Activated T-cell treated with anti-CD3 and anti-CD28 coated beads for 1 hour (primary cell): Measurements from ENCODE around the gene SMIM27.
A peak's percentile ranks its signal among the peaks of the same experiment; 100 is the strongest.

Experiments used
- DNase-seq: peaks from one replicate; pipeline ENCODE4 v3.0.0-alpha.2; 2020; ENCODE audit warnings: low read depth

Gene SMIM27

DNA sequence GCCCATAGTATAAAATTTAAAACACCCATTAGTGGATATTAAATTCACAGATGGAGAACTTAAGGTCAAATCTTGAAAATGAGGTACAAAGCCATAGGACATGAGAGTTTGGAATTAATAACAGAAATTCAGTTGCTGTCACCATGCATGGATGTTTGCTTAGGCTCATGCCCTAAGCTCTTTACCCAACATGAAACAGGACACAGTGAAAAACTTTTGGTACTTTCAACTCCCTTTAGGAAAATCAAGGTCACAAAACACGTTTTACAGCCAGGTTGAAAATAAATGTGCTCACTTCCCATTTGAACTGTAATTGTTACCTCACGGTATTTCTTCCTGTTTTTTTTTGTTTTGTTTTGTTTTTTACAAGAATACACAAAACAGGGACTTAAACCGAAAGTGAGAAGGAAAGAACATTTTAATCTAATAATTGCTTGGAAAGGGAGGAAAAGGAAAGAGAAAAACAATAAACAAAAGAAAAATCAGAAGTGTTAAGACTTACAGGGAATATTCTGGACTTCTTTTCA is 6.3 kb downstream of the SMIM27 start:
- DNase-seq: no peak

DNA sequence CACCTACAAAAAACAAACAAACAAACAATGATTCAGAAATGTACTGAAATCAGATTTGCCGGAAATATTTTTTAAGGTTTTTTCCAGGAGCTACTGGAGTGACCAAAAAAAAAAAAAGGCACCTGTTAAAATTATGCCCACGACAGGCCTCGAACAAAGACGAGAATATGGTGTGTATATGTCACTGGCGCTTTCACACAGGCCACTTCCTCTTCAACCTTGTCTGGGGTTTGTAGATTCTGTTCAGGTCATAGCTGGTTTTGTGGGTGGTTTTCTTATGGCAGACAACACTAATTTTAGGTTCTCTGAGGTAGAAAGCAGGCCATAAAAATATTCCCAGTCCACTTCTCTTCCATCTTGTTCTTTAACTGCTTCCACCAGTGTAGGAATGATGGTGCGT is 13.8 kb downstream of the SMIM27 start:
- no peak for DNase-seq

DNA sequence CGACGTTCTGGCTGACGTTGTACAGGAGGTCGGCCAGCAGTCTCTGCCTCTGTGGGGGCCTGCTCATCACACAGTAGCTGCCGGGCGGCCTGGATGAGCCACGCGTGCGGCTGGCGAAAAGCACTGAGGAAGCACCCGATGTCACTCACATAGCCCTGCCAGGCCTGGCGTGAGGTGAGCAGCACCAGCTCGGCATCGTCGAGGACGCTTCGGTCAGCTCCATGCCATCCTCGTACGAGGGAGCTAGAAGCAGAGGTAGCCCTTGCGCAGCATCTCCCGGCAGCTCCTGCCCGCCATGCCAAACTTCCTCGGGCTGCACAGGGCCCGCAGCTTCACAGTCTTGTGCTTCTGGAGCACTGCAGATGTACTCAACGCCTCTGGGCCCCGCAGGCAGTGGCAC is 14.6 kb downstream of the SMIM27 start:
- no peak for DNase-seq

DNA sequence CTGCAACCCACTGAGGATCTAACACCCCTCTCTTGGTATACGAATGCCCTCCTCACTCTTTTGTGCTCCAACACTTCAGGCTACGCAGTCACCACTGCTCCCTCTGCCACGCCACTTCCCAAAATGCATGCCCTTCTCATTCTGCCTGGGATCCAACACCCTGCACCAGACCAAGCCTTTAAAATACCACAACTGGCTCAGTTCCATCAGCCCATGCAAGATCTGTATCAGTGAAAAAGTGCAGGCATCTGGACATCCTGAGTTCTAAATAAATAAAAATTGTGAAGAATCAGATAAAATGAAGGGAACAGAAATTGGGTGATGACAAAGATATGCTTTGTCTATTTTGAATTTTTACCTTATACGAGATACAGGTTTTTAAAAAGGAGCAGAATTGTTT is 18.1 kb downstream of the SMIM27 start:
- DNase-seq: no peak

DNA sequence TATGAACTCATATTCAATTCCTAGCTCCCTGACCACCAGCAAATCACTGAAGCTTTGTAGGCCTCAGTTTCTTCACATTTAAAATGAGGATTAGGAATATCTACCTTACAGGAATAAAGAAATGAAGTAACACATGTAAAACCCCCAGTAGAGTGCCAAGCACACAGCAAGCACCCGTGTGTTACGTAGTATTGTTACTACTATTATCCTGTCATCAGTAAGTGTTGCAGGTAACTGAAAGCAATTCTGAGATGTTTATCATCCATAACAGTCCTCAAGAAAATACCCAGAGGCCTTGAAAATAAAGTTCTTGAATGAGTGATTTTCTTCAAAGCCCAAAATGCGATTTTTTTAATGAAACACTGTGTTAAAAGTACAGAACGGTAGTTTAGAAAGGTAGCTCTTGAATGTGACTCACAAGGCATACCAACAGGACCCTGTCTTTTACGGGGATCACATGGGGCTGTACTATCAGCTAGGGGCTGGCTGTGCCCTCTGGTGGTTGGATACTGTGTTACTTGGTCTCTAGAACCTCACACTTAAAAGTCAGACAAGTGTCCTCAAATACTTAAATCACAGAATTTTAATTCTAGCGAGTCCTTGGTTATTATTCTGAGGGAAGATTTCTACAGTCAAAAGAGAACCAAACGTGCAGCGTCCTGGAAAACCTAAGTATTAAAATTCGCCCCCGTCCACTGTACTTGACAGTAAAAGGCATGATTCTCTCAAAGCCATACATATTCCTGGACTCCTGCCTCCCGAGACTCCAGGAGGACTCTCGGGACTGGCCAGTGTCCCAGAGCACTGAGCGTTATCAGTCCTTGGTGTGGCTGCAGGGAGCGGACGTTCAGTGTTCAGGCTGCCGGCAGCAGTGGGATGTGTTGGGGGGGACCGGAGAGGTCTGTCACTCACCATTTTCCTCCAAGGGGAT is 20.1 kb downstream of the SMIM27 start:
- DNase-seq: peak; percentile 59

DNA sequence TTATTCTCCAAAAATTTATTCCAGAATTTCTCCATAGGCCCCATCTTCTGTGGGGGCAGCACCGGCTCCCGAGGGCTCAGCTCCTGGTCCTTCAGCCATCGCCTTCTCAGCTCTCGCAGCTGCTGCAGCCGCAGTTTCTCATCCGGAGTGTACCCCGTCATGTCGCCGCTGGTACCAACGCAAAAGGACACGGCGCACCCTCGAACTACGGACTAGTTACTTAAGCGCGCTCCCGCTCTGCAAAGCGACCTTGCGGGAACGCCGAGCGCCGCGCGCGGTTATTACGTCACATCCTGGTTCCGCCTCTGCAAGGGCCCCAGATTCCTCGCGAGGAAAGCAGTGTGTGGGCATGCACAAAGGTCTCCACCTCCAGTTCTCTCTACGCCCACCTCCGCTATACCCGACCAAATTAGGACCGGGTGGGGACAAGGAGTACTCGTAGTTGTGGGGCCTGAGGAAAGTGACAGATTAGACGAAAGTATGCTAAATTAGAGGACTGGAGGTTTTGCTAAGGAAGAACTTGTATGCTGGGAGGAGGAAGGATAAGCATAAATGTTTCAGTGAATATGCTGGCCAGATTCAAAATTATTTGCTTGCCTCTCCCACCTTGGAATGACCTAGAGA is 20.9 kb downstream of the SMIM27 start, which contains the start of gene NDUFB6:
Gene NDUFB6, minus strand, starts transcription at position 260 of the 624 bp plus-strand sequence. Its CDS starts 99 bp downstream, at position 161.
- DNase-seq: peak; percentile 90

DNA sequence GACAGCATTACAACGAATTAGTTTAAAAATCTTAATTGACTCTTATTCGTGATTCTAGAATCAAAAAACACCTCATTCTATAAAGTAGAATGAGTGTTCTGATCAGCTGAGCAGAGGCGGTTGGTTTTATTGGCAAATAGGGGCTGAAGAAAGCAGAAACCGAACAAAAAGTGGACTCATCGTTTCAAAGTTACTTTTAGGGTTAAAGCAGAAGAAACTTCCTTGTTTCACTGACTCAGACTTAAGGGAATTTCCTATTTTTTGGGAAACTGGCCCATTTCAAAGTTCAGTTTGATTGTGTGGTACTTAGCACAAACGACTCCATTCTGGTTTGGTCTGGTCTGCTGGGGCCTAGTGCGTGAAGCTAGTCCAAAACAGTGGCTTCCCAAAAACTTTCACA is 21.7 kb downstream of the SMIM27 start:
- DNase-seq: no peak

DNA sequence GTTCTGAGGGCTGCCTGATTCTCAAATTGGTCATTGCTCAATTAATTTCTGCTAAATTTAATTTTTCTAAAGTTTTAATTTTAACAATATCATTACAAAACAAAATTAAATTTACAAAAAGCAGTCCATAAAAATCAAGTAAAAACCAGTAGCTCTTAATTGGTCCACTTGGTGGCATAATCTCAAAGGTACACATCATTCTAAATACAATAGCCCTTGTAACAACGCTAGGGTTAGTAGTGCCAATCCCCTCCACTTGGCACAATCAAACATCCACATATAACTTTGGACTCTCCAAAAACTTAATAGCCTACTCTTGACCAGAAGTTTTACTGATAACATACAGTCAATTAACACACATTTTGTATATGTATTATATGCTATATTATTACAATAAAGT is 22.7 kb downstream of the SMIM27 start:
- no peak for DNase-seq

DNA sequence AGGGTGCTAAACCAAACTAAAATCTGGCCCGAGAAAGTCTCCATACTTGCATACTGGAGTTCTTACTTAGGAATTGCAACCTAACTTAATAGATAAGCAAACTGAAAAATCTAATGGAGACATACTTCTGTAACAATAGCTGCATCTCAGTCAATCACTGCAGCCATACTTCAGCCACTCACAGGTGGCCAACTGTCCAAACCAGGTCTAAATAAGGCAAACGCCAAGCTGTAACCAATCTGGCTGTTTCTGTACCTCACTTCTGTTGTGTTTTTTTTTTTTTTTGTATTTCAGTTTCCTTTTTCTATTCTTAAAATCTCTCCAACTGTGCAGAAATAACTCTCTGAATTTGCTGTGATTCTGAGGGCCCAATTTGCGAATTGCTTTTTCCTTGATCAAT is 25.2 kb downstream of the SMIM27 start:
- no peak for DNase-seq

DNA sequence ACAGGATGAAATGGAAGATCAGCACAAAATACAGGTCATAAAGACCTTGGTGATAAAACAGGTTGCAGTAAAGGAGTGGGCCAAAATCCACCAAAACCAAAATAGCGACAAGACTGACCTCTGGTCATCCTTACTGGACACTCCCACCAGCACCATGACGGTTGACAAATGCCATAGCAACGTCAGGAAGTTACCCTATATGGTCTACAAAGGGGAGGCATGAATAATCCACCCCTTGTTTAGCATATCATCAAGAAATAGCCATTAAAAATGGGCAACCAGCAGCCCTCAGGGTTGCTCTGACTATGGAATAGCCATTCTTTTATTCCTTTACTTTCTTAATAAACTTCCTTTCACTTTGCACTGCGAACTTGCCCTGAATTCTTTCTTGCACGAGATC is 26.8 kb downstream of the SMIM27 start:
- DNase-seq: no peak

DNA sequence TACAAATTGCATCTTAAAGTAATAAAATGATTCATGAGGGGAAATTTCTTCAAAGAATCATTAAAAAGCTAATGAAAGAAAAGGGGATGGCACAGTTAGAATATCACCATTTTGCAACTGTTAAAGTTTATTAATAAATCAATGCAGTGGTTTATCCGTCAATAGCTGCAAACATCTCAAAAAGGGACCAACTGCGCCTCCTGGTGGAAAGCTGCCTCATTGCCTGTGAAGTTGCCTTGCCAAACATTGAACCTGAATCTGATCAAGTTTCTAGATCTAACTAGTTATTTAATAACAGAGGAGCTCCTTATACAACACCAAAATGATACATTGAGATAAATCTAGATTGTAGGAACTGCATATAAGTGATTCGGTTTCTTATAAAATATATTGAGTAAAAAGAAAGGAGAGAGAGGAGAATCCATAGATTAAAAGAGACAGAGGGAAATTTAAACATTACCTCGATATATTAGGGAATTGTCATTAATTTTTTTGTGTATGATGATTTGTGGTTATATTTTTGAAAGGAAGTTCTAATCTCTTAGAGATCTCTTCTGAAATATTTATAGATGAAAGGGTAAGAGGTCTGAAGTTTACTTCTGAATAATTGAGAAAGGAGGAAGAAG is 27.7 kb downstream of the SMIM27 start:
- DNase-seq: peak; percentile 80

DNA sequence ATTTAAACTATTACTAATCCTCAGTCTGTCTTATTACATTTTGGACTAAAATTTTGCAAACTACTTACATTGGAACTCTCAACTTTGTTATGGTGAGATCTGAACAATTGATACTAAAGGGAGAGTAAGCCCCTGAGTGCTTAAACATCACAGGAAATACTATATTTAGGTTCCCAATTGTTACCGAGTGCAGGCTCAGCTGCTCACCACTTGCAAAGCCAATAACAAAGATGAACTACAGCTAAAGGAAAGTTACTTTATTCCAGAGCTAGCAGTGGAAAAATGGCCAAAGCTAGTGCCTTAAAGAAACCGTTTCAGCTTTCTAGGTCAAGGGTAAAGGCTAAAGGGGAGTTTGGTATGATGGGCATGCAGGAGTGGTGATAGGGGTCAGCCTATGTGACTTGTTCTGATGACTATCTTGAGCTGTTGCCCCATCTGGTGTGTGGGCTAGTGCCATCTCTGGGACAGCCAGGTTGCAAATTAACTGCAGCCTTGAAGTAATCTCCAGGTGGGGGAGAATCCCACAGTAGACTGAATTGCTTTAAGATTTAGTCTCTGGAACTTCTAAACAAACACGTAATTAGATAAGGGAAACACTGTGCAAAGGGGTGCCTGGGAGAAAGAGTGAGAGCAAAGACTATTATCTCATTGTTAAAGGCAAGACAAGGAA is 28.6 kb downstream of the SMIM27 start:
- no peak for DNase-seq

DNA sequence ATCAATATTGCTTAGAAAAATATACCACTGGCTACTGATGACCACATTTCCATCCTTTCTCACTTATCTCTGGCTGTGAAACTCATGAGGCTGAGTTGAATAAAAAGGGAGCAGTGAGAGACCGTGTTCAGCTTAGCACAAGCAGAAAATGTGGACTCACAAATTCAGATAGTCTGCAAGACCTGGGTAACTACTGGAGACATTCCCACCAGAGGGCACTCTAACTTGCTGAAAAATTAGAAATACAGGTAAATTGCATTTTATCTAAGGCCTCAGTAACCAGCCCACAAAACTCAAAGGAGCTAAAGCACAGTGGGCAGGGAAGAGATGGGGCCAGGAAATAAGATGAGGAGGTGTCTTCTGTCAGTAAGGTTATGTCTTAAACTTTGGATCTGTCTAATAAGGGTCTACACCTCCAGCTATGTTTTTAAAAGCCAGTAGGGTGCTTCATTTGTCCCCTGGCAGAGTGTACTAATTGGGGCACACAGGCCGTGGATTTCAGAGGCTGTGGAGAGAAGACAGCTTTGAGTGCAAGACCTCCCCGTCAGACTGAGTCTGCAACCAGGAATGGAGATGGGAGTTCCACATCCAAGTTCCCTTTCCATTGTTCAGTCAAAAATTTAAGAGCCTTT is 29.5 kb downstream of the SMIM27 start:
- no peak for DNase-seq

DNA sequence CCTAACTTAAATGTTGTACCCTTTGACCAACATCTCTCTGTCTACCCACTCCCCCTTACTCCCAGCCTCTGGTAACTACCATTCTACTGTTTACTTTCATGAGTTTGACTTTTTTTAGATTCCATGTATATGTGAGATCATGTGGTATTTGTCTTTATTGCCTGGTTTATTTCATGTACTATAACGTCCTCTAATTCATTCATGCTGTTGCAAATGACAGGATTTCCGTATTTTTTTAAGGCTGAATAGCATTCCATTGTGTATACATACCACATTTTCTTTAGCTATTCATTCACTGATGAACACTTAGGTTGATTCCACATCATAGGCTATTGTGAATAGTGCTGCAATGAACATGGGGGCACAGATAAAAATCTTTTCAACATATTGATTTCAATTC is 32.7 kb downstream of the SMIM27 start:
- no peak for DNase-seq

DNA sequence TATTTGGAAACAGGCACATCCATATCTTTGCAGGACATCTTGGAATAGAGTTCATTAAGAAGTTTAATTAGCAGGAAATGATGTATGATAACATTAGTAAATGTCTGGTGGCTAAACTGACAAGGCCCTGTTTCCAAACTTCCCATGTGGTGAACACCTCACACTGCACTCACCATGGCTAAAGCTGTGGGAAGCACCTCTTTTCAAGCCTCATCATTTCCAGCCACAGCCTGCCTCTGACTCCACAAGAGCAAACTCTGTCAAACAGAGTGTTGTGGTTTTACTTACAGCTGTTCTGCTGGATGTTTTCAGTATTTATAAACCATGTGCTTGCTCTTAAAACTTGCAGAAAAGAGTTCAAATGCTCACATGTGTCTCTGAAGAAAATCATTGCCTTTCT is 35.8 kb downstream of the SMIM27 start:
- no peak for DNase-seq

DNA sequence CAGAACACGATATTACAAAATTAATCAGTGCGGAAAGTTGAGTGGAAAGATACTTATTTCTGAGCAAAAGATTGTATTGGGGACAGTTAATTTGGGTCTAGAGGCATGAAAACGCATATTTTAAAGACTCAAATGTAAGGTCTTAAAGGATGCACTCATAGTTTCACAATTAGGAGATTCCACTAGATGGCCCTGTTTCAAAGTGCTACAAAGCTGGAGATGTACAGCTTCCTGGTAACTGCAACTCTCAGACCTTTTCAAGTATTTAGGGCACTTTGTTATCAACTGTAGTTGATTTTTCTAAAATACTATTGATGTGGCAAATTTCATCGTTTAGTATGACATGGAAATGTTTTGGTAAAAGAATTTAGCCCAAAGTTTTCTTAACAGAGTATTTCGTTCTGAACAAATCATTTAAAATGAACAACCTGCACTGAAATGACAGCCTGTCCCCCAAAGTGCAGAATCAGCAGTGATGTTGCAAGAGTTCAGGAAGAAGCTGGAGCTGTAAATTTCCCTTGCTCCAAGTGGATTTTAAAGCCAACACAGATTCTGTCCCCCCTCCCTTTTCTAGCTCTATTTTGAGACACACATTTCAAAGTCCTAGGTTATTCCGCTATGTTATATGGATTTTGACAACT is 37.1 kb downstream of the SMIM27 start:
- DNase-seq: no peak

DNA sequence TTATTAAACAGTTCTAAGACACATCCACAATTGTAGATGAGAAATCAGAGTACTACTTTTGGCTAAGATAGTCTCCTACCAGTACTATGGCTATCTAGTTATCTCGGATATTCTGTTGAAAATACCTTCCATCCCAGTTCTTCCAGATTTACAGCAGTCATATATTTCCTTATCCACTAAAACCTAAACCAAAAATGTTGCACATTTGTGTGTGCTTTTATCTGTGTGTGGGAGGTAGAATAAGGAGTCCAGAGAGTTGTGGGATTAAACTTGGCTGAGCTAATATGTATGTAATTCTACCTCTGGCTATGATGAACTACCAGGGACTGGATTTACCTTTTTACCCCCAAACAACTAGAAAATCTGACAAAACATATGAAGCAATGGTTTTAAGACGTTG is 38.3 kb downstream of the SMIM27 start:
- no peak for DNase-seq

DNA sequence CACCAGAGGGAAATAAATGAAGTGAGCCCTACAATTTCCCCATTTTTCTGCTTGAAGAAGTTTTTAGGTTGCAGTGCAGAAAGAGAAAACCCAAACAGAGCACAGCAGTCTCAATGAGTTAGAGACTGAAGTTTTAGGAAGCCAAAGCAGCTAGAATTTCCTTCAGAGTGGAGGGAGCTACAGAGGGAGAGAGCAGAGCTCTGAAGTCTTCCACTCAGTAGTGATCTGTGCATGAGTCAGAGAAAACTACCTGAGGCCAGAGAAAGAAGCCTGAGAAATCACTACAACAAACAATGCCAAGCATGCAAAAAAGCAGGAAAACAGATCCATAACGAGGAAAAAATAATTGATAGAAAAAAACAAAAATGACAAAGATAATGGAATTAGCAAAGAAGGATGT is 38.8 kb downstream of the SMIM27 start:
- DNase-seq: no peak

DNA sequence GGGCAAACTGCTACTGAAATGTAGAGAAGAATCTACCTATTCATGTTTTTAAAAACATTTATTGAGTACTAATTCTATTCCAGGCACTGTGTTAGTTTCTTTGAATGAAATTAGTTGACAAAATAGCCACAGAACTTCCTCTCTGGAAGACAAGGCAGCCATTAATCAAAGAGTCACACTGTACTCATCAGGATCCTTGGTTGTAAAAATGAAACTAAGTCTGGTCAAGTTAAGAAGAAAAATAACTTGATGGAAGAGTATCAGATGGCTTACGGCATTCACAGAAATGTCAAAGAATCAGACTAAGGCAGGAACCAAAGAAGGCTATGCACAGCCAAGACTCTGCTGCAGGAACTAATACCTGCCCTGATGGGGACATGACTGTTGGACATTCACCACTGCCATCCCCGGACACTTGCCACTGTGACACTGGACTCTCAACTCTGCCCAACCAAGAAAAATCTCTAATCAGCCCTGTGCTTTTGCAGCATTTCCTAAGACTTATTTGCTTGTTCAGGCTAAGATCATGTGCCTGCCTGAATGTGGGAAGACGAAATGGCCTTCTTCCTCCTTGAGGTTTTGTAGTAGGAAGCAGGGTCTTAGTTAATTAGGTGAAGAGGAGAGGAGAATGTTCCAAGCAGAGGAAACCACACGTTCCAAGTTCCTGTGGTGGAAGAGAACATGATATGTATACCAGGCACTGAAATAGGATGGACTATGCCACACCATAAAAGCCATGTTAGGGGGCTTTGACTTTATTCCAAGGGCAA is 44.2 kb downstream of the SMIM27 start:
- no peak for DNase-seq

DNA sequence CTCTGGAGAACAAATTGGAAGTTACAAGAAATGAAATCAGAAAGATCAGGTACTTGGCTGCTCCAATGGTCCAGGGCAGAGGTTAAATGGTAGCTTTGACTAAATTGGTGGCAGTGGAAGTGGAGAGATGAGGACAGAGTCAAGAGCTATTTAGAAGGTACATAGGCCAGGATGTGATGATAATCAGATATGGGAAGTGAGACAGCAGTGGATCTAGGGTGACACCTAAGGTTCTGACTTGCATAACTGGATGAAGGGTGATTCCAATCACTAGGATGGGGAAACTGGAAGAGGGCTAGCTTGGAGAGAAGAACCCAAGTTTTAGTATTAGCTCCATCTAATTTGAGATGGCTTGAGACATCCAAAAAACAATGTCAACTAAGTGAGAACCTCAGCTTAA is 44.8 kb downstream of the SMIM27 start:
- DNase-seq: no peak
